Measurements from ENCODE around the gene NARS2. TPM values are rescaled to one million over a fixed set of nuclear protein-coding genes. Genes with fewer than 3 reads are reported as not detected.

Gene NARS2
- total and polyA plus RNA-seq, 9 of the 15 experiments (the other 6 are each of a cell fraction or from before 2014, with no cell fraction given) = 26.8 to 48.0 (median 34.2) TPM

DNA sequence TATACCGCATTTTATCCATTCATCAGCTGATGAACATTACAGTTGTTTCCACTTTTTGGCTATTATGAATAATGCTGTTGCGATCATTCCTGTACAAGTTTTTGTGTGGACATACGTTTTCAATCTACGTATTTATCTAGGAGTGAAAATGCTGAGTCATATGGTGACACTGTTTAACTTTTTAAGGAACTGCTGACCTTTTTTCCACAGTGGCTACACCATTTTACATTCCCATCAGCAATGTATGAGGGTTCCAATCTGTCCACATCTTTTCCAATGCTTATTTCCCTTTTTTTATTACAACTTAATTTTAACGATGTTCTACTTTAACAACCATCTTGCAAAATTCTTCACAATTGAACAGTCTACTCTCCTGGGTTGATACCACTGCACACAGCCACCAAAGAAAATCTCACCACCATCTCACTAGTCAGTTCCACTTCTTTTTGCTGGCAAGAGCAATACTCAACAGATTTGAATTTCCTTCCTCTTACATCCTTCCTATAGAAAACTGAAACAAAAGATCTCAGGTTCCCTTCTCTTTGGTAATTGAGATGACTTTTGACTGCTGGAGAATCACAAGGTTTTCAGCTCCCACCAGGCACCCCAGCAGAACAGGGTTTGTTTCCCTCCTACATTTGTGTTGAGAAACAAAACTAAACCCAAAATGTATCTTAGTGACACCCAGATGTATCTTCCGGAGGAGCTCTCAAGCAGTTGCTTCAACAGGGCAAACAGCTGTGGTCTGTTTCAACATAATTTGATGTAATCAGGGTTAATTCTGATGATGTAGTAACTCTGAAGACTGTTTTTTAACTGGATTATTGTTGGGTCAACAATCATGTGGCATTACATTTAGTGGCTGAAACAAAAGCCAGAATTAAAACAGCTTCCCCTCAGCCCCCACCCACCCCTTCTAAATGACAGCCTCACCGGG lies 150.1 kb downstream of the NARS2 start (continued):
- TF ChIP-seq AFF1 (IDR thresholded peaks at IDR 0.05; ENCODE audit: low read depth in 1 of 2, partially characterized antibody in 2 of 2) (peak in 1 of 2 experiments; percentile 50), DPF2 (IDR thresholded peaks at IDR 0.05) (peak; percentile 90), NR2C2 (CRISPR knock-in tag; IDR thresholded peaks at IDR 0.05) (no peak), NR2C2 (tag; IDR thresholded peaks at IDR 0.05) (peak; percentile 79), SMAD4 (CRISPR knock-in tag; conservative IDR thresholded peaks at IDR 0.05) (0 out of 2 replicates have a peak, but pooled peaks have one; percentile 46), NR2C1 (IDR thresholded peaks at IDR 0.05) (peak; percentile 46; the same call in 1 of the 2 replicates), NR2C1 (tag; IDR thresholded peaks at IDR 0.05) (peak; percentile 59), FOXK2 (conservative IDR thresholded peaks at IDR 0.05 in 1 of 2, IDR thresholded peaks at IDR 0.05 in 1 of 2; ENCODE audit: low read depth in 2 of 2) (peak; percentile 44 to 78; a peak in 3 of 4 replicates), KDM2B (CRISPR knock-in tag; IDR thresholded peaks at IDR 0.05) (no peak), POLR2AphosphoS2 (IDR thresholded peaks at IDR 0.05; ENCODE audit: low read length) (no peak), SMARCE1 (IDR thresholded peaks at IDR 0.05) (peak; percentile 85), ZNF143 (CRISPR knock-in tag; IDR thresholded peaks at IDR 0.05) (no peak), OTX1 (CRISPR knock-in tag; IDR thresholded peaks at IDR 0.05) (no peak), NFIX (CRISPR knock-in tag; IDR thresholded peaks at IDR 0.05; ENCODE audit: low read depth) (no peak), SNRNP70 (optimal IDR thresholded peaks at IDR 0.05; ENCODE audit: low read depth, low read length) (no peak), JUN (IDR thresholded peaks at IDR 0.05; ENCODE audit: borderline replicate concordance, low read depth, low read length) (no peak), JUN (CRISPR knock-in tag; IDR thresholded peaks at IDR 0.05; ENCODE audit: borderline replicate concordance) (no peak), ILK (tag; IDR thresholded peaks at IDR 0.05; ENCODE audit: borderline replicate concordance, low read depth) (no peak), MTA2 (IDR thresholded peaks at IDR 0.05; ENCODE audit: low read depth) (0 out of 2 replicates have a peak, but pooled peaks have one; percentile 17), MTA1 (IDR thresholded peaks at IDR 0.05; ENCODE audit: borderline replicate concordance) (no peak)
- TF ChIP-seq, protein P1, sequence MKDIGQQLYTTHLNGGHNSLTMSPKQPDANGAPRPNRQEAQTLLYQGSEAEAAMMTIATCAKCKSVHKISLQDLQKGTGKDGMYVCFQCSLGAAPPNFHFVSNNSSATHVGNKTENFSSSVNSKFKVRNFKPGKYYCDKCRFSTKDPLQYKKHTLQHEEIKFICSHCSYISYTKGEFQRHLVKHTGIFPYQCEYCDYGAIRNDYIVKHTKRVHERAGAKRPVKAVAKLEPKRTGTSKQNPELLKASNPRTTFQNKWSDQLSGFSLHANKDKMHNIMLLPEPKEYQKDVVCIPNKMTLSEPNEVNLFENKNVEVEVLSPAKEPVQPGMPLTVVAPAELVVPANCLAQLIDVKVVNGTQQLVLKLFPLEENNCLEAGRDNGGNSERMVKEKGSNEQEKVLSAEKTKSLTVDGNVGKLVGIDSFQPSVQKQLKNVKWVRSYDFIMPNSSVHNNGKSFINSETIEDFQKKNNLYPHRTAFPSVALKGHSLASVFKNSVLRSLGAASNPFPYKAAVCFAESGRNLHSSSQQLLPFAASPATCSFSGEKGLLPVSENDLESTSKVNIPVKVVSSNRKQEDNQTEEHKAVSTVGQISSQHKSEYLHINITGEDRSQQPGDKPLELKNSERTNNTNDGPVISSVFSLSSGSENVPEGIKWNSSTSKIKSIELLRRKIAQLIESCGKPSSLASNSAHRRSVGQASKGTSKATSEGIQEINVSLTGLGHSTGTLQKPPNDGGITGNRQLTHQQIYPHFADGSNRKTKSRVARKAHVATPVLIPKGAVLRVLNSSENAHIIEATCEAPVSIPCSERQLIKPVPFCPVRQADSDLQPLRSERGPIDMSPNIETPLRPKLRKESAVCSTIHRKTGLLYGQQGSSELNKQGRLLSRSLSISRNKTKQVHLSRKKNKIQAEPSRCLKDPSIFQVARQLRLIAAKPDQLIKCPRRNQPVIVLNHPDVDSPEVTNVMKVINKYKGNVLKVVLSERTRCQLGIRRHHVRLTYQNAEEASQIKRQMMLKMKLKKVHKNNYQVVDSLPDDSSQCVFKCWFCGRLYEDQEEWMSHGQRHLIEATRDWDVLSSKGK (CRISPR knock-in tag; IDR thresholded peaks at IDR 0.05) = no peak

All from K562 (cell line).